COLO668 (cell line): ENCODE results near the gene ABCA3.
"Not testable (repeated sequence)": the region's sequence is repeated elsewhere in the genome, so short reads cannot be mapped to it uniquely, and the experiment has no call there.

Experiments
- DNase-seq: peaks from one replicate; lab custom pipeline; 2025; ENCODE audit not compliant: unreplicated experiment; lab: John Stamatoyannopoulos, UW

Gene ABCA3

DNA sequence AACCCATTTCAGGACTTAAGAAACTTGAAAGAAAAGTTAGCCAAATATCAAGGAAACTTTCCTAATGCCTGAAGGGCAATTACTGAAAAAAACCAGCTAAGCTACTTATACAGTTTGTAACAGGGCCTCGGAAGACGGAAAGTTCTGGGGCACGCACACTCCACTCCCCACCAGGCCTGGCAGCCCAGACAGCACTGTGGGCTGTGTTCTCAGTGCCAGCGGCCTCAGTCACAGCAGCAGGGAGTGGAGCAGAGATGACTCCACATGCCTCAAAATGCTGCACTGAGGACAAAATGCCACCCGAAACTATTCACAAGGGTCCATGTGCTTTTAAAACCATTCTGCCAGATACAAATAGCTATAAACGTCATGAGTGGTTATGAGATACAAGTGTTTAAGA lies 82.8 kb downstream of the ABCA3 start:
- no peak for DNase-seq

DNA sequence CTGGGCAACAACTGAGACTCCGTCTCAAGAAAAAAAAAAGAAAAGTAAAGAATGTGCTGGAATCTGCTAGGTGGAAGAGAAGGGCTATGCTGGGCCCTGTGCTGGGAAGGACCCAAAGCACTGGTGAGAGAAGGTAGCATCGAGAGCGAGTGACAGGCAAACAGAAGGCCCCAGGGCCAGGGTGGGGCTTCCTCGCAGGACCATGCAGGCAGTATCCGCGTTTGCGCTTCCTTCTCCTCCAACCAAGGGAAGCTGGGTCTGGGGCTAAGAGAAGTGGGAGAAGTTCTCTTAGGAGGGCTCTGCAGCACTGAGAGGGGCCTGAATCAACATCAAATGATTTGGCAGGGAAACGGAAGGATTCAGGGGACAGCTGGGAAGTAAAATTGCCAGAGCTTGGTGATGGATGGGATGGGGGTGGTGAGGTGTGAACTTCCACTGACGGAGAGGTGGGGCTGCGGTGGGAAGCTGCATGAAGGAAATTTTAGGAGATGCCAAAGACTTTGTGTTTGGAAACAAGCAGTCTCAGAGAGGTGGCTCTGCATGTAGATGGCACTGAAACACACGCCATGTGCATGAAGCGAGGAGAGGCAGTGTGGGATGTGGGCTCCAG lies 83.9 kb downstream of the ABCA3 start:
- no peak for DNase-seq

GRCh38 chr16:2253293-2253692 lies 87.2 kb downstream of the ABCA3 start:
- no peak for DNase-seq

DNA sequence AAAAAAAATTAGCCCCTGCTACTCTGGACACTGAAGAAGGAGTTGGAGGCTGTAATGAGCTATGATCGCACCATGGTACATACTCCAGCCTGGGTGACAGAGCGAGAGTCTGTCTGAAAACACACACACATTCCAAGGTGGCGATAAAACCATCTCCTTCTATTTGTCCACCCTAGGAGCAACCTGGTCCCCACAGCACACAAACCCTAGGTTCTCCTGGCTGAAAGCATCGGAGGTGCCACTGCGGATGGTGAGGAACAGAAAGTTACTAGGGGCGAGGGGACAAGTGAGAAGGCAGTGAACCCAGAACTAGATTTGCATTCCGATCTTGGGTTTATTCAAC lies 87.8 kb downstream of the ABCA3 start:
- no peak for DNase-seq

DNA sequence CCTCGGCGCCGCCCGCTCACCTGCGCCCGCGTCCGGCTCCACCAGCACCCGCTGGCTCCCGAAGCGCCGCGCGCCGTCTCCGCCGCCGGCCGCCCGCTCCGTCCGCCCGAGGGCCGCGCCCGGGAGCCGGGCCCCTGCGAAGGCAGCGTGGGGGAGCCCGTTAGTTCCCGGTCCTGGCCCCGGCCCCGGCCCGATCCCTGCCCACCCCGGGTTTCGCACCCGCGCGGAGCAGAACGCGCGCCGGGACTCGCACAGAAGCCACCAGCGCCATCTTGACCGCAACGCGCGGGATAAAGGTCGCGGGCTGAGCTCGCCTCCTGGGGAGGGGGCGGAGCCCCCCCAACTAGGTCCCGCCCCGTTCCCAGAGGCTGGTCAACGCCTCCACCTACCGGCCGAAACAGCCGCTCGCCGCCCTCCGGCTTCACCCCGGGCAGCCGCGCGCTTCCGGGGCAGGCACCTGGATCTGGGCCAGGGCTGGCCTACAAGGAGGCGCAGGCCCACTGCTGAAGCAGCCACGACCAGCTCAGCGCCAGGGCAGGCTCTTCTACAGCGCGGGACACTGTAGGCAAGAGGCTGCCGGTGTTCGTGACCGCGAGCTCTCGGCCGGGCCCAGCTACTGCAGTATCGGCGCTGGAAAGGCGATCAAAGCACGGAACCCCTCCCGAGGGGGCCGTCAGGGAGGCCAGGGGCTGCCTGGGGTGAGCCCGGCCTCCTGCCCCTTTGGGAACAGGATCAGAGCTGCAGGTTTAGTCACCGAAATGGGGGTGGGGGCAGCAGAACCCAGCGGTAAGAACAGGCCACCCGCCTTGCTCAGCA lies 89.0 kb downstream of the ABCA3 start, which contains the start of gene ECI1:
Gene ECI1 (minus strand): TSS at position 292 of the 816 bp plus-strand sequence. CDS start 21 bp downstream, at position 271.
- peak; percentile 97 for DNase-seq

- no peak for DNase-seq
Measured at GRCh38 chr16:2250652-2251295, 89.8 kb downstream of the ABCA3 start.

DNA sequence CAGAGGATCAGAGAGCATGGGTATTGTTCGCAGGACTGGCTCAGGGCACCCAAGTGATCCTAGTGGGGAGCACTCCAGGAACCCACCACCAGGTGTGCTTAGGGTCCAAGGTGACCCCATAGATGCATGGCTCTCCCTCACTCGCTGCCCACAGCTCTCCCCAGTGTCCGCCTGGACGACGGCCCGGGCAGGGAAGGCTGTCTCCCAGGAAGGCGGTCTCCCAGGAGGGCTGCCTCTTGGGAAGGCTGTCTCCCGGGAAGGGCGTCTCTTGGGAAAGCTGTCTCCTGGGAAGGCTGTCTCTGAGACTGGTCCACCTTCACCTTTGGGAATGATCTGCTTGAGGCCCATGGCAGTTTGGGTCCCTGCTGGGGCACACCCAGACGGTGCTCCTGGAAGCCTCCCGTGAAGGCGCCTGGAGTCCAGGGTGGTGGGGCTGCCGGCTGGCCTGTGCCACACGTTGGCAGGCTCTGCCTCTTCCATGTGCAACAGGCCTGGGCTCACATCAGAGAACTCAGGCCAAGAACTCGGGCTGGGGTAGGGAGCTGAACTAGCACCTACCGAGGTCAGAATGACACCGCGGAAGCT lies 94.1 kb downstream of the ABCA3 start:
- DNase-seq = no peak

GRCh38 chr16:2244926-2245795 lies 95.4 kb downstream of the ABCA3 start:
- DNase-seq = no peak

- DNase-seq = peak; percentile 45
Measured at GRCh38 chr16:2244301-2244700, 96.2 kb downstream of the ABCA3 start.

DNA sequence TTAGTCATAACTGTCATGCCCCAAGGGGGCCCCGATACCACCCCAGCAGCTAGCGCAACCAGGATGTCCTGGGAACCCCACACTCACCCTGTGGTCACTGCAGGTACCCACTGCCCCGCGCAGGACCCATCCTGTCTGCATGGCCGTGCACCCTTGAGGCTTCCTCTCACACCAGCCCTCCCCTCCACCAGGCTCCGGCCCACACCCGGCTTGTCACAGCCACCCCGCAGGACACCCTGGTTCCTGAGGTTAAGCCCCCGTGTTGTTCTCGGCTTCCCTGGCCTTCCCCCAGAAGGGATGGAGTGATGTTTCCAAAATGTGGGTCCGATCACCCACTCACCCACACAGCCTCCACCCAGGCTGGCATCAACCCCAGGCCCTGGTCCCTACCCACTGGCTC lies 96.7 kb downstream of the ABCA3 start:
- DNase-seq = no peak

GRCh38 chr16:2243031-2243528 lies 97.4 kb downstream of the ABCA3 start:
- no peak for DNase-seq

- DNase-seq = no peak
Measured at GRCh38 chr16:2242598-2242997, 97.9 kb downstream of the ABCA3 start.

GRCh38 chr16:2240331-2240730 lies 100.2 kb downstream of the ABCA3 start:
- DNase-seq = not testable (repeated sequence)

DNA sequence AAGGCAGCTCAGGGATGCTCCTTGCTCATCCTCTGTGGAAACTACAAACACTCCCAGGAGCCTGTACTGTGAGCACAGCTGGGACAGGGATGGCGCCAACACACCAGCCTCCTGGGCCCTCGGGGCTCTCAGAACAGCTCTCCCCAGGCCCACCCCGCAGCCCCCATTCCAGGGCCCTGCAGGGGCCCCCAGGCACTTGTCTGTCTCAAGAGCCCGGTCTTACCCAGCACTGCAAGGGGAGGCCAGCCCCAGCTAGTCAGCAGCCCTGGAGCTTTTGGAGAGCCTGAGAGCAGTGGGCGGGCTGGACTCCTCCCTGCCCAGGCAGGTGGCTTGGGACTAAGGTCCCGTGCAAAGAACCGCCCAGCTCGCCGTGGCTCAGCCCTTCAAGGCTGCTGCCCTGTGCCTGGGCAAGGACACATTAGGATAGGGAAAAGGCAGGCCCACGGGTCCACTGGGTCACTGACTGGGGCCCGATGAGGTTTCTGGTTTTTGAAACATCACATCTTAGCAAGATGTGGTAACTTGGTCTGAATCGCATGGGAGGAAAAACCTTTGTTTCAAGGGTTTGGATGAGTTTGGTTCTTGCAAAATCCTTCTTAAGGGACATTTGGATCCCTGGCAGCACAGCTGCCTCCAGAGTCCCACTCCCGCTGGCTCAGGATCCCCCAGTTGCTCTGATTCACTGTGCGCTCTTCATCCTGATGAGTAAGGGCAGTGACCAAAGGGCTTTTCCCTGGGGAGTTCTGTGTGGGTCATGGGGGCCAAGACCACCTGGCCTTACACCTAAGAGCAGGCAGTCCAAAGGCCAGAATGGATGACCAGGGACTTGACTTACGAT lies 101.5 kb downstream of the ABCA3 start:
- no peak for DNase-seq

- DNase-seq = no peak
Measured at GRCh38 chr16:2238150-2238837, 102.2 kb downstream of the ABCA3 start.

DNA sequence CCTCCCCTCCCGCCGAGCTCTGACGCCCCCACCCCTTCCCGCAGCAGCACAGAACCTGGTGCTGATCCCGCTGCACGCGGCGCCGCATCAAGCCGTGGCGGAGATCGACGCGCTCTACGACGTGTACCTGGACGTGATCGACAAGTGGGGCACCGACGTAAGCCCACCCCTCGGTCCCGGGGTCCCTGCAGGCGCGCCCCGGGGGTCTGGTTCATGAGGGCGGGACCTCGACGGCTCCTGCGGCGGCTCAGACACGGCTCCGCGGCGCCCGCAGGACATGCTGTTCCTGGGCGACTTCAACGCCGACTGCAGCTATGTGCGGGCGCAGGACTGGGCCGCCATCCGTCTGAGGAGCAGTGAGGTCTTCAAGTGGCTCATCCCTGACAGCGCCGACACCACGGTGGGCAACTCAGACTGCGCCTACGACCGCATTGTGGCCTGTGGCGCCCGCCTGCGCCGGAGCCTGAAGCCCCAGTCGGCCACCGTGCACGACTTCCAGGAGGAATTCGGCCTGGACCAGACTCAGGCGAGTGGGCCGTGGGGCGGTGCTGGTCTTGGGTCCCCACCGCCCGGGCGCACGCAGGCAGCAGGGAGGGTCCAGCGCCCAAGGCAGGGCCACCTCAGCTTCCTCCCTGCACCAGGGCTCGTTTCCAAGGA lies 102.9 kb downstream of the ABCA3 start:
- DNase-seq = no peak

- DNase-seq = no peak
Measured at GRCh38 chr16:2237102-2237482, 103.4 kb downstream of the ABCA3 start.

GRCh38 chr16:2236337-2237101 lies 104.0 kb downstream of the ABCA3 start, which contains the start of gene DNASE1L2:
TSS of gene DNASE1L2 (plus strand) at chr16:2236444. CDS start at chr16:2236817, 373 bp downstream.
- peak; percentile 18 for DNase-seq
